ENCODE measurements around the gene MED15. TPM values are rescaled to one million over a fixed set of nuclear protein-coding genes. Genes with fewer than 3 reads are reported as not detected.

Gene MED15
- total and polyA plus RNA-seq, 2 of the 4 experiments (the other 2 are of a cell fraction): 19.0 to 68.8 TPM

GRCh38 chr22:20568502-20569058, 61.2 kb downstream of the MED15 start (continued):
- no peak for TF ChIP-seq MXI1 (IDR thresholded peaks at IDR 0.05; ENCODE audit: borderline replicate concordance, low read depth, low read length)
- TF ChIP-seq POLR2A (IDR thresholded peaks at IDR 0.05; ENCODE audit: low read depth, low read length): no peak; the same call in 1 of the 2 replicates

DNA sequence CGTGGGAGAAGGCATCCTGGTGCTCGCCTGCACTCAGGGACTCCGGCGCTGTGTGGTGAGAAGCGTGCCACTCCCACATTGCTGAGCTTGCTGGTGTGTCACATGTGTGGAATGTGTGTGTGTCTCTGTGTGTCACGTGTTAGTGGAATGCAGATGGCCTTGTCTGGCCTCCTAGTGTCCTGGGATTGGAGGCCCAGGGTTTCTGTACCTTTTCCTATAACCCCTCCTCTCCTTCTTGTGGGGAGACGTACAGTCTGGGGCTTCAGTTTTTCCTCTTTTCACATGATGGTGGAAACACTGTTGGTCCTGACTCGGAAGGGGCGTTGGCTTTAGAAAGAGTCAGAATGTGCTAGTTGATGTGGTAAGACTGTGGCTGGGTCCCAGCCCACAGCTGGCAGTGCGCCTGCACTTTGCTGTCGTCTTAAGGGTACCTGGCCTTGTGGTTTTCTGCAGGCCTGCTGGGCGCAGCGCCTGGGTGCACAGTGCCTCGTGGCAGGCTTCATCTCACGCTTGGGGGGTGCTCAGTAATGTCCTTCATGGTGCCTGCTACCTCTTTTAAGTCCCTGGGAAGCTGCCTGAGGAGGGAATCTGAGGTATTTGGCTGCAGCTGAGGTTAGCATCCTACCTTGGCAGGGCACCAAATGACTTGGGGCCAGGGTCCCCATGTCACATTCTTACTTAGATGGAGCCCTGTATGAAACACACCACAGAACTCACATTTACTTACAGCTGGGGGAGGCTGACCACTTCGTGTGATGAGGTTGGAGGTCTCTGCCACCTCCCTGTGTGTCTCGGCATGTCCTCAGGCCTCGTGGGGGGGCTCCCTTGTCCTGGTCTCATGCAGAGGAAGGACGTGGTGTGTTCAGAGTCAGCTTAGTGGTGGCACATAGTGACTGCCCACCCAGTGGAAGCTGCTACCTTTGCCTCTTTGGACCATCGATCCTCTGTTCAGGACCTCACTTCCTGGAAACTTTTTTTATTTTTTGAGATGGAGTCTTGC, 61.9 kb downstream of the MED15 start:
- no TSS peak for BruUV-seq (replicated peaks)
- in situ Hi-C loops (cut with MboI; ENCODE audit: low sequenced_read_pairs): no loop called here
- TF ChIP-seq CTCF (conservative IDR thresholded peaks at IDR 0.05; ENCODE audit: low read depth, low read length) (no peak), POLR2A (IDR thresholded peaks at IDR 0.05; ENCODE audit: low read depth, low read length) (no peak), ELK1 (IDR thresholded peaks at IDR 0.05; ENCODE audit: borderline replicate concordance, low read depth, low read length) (no peak), RCOR1 (IDR thresholded peaks at IDR 0.05; ENCODE audit: insufficient replicate concordance, low read length) (peak; percentile 63), RAD21 (IDR thresholded peaks at IDR 0.05; ENCODE audit: low read length) (peak; percentile 15; the same call in 1 of the 2 replicates), NFE2L2 (IDR thresholded peaks at IDR 0.05; ENCODE audit: low read depth, low read length) (no peak), MAFK (IDR thresholded peaks at IDR 0.05; ENCODE audit: low read depth, low read length) (peak; percentile 76), SMC3 (IDR thresholded peaks at IDR 0.05; ENCODE audit: low read depth, low read length) (0 out of 2 replicates have a peak, but pooled peaks have one; percentile 17), BHLHE40 (IDR thresholded peaks at IDR 0.05; ENCODE audit: low read depth, low read length) (peak; percentile 96)

More for the DNA sequence above, 61.9 kb downstream of the MED15 start:
- Histone ChIP-seq H3K36me3 (ENCODE audit: control insufficient read depth, insufficient read depth, low read length) (peaks cover 69% of the 10 kb centered on the region), H3K4me1 (ENCODE audit: control insufficient read depth, insufficient read depth, low read length) (peaks cover 50% of the 10 kb centered on the region), H4K5ac (ENCODE audit: low read depth, low read length) (peak overlapping the region; percentile 7; the same call in 1 of the 2 replicates), H3K56ac (ENCODE audit: extremely low read depth, insufficient read depth, low read length) (peak overlapping the region; percentile 74; the same call in 1 of the 2 replicates), H3K4me2 (ENCODE audit: low read depth, low read length) (peak overlapping the region; percentile 32), H2BK120ac (ENCODE audit: low read depth, low read length) (peak overlapping the region; percentile 72), H3K14ac (replicated peaks; ENCODE audit: low read depth, low read length) (peak overlapping the region; percentile 10), H4K91ac (ENCODE audit: insufficient read depth, low read depth, low read length) (peak overlapping the region; percentile 88), H2AK5ac (ENCODE audit: low read depth, low read length) (peak overlapping the region; percentile 93), H3K4ac (ENCODE audit: low read depth, low read length) (peak overlapping the region; percentile 91), H3K27me3 (ENCODE audit: control insufficient read depth, insufficient read depth, low read length) (no peaks in the 10 kb centered on the region), H2BK20ac (ENCODE audit: low read depth, low read length) (peak overlapping the region; percentile 77), H3K9ac (ENCODE audit: low read depth, low read length) (0 out of 2 replicates have a peak overlapping the region, but pooled peaks have one; percentile 18), H3K9me3 (ENCODE audit: control insufficient read depth, insufficient read depth, low read length) (no peaks in the 10 kb centered on the region), H2AFZ (replicated peaks; ENCODE audit: low read length, poor library complexity) (peak overlapping the region; percentile 53), H3K79me1 (ENCODE audit: low read depth in 1 of 2, low read length in 2 of 2) (peaks cover 35 to 90% of the 10 kb centered on the region in 2 experiments), H2BK5ac (ENCODE audit: low read depth, low read length, poor library complexity, severe bottlenecking) (peak overlapping the region; percentile 87), H3K9me1 (ENCODE audit: insufficient read depth, low read length) (peaks cover 48% of the 10 kb centered on the region), H3K4me3 (ENCODE audit: insufficient read depth, low read depth, low read length) (no peak overlapping the region), H3K23ac (ENCODE audit: low read depth, low read length) (peak overlapping the region; percentile 35), H3K18ac (ENCODE audit: low read depth, low read length) (peak overlapping the region; percentile 55), H4K20me1 (ENCODE audit: insufficient read depth, low read length) (peaks cover 79% of the 10 kb centered on the region), H2BK15ac (ENCODE audit: low read depth, low read length) (peak overlapping the region; percentile 8; the same call in 2 of the 3 replicates), H4K8ac (ENCODE audit: low read depth in 2 of 2, low read length in 2 of 2) (peak overlapping the region in 1 of 2 experiments; percentile 86; a peak in 3 of 4 replicates), H2AK9ac (replicated peaks; ENCODE audit: low read depth, low read length, poor library complexity) (peak overlapping the region; percentile 85), H3K27ac (ENCODE audit: insufficient read depth, low read length) (peak overlapping the region; percentile 76)
- ATAC-seq (ENCODE audit: low read depth) (peak; percentile 78), DNase-seq (peak; percentile 99)
- CTCF ChIA-PET: interaction anchor here (0.8 to 1.8 kb wide), 3 partner anchors 15 to 60 kb away, joined by 3 to 5 read pairs (median 3); no protein-coding TSS in a partner anchor
- dilution Hi-C loops (cut with HindIII; ENCODE audit: low sequenced_read_pairs, unreplicated experiment) (no loop called here), intact Hi-C loops (cut with micrococcal nuclease) (loop anchor here (5.0 kb wide), 1 partner anchor 62 kb away; the partner anchor contains the start of gene MED15)
- POLR2A ChIA-PET (ENCODE audit: unreplicated experiment): interaction anchor here (1.2 kb wide), 1 partner anchor 58 kb away, joined by 5 read pairs; no protein-coding TSS in a partner anchor
- 37% methylated on average over 10 of the region's 20 CpGs; no CpG with 5 or more reads in 1 of the 2 experiments for WGBS, 2 experiments (ENCODE audit: extremely low coverage in 2 of 2, insufficient read length in 1 of 2)

Data from IMR-90 (cell line).